ENCODE results near the gene PDZD2. TPM values are rescaled to one million over a fixed set of nuclear protein-coding genes. Genes with fewer than 3 reads are reported as not detected.
"Not testable (repeated sequence)": the region's sequence is repeated elsewhere in the genome, so short reads cannot be mapped to it uniquely, and the experiment has no call there.

The PDZD2 gene
- total and polyA plus RNA-seq, 2 experiments from 2014 or later, result 0.21 TPM; not detected in 1

DNA sequence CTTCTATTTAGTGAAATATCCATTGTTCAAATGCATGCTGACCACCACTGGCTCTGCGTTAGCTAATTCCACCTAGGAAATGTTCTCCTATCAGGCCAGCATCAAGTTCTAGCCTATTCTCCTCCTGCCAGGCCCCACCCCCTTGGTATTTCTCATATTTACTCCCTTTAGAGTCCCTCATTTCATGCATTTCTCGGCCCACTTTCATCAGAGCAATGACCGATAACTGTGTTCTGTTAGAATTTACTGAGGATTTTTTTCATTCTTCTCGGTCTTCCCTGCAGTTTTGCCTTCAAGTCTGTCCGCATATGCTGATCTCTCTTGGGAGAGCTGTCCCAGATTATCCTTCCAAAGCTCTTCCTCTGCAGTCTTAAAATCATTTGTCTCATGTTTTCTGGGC lies 391.8 kb downstream of the PDZD2 start:
- Histone ChIP-seq H3K27me3 (replicated peaks; ENCODE audit: insufficient read depth) (0 out of 2 replicates have a peak, but pooled peaks cover 7% of the 10 kb centered on the region), H2AFZ (no peak overlapping the region), H4K20me1 (ENCODE audit: insufficient read depth) (no peaks in the 10 kb centered on the region), H3K9ac (no peak overlapping the region), H3K4me2 (ENCODE audit: unreplicated experiment) (no peak overlapping the region), H3K9me2 (ENCODE audit: insufficient read depth) (no peaks in the 10 kb centered on the region), H3K4me3 (no peak overlapping the region), H3K4me1 (ENCODE audit: insufficient read depth) (peaks cover 54% of the 10 kb centered on the region), H3F3A (ENCODE audit: insufficient read depth) (peaks cover 67% of the 10 kb centered on the region), H3K9me3 (ENCODE audit: low read depth) (no peaks in the 10 kb centered on the region), H3K27ac (no peak overlapping the region), H3K79me2 (ENCODE audit: insufficient read depth) (no peaks in the 10 kb centered on the region), H3K36me3 (ENCODE audit: low read depth) (no peaks in the 10 kb centered on the region)
- no peak for DNase-seq
- in situ Hi-C loops (cut with MboI), result no loop called here
- 83 to 85% methylated on average over 5 of the region's 5 CpGs for WGBS, 2 experiments (ENCODE audit: low coverage in 1 of 2, low lambda C conversion rate in 2 of 2, missing lambda C conversion rate in 2 of 2)
- no peak for TF ChIP-seq EZH2phosphoT487 (IDR thresholded peaks at IDR 0.05; ENCODE audit: insufficient read depth, low read depth)
- no peak for TF ChIP-seq EZH2 (IDR thresholded peaks at IDR 0.05; ENCODE audit: insufficient read depth, poor library complexity, severe bottlenecking)

- no peak for TF ChIP-seq EZH2 (IDR thresholded peaks at IDR 0.05; ENCODE audit: insufficient read depth, poor library complexity, severe bottlenecking)
- no peaks in the 10 kb centered on the region for H3K36me3 ChIP-seq (ENCODE audit: low read depth)
- no peaks in the 10 kb centered on the region for H3K9me3 ChIP-seq (ENCODE audit: low read depth)
- H2AFZ ChIP-seq, result no peak overlapping the region
- no peak overlapping the region for H3K9ac ChIP-seq
- DNase-seq, result peak; percentile 69
- no peaks in the 10 kb centered on the region for H3K9me2 ChIP-seq (ENCODE audit: insufficient read depth)
- H4K20me1 ChIP-seq (ENCODE audit: insufficient read depth), result no peaks in the 10 kb centered on the region
- H3F3A ChIP-seq (ENCODE audit: insufficient read depth), result peaks cover 66% of the 10 kb centered on the region
- in situ Hi-C loops (cut with MboI), result no loop called here
- 45 to 47% methylated on average over 4 of the region's 4 CpGs for WGBS, 2 experiments (ENCODE audit: low coverage in 1 of 2, low lambda C conversion rate in 2 of 2, missing lambda C conversion rate in 2 of 2)
- no peak overlapping the region for H3K27ac ChIP-seq
- H3K4me1 ChIP-seq (ENCODE audit: insufficient read depth), result peaks cover 54% of the 10 kb centered on the region
- H3K4me3 ChIP-seq, result no peak overlapping the region
- no peaks in the 10 kb centered on the region for H3K79me2 ChIP-seq (ENCODE audit: insufficient read depth)
- H3K4me2 ChIP-seq (ENCODE audit: unreplicated experiment), result no peak overlapping the region
- H3K27me3 ChIP-seq (replicated peaks; ENCODE audit: insufficient read depth), result 0 out of 2 replicates have a peak, but pooled peaks cover 7% of the 10 kb centered on the region
These were observed 392.2 kb downstream of the PDZD2 start for GRCh38 chr5:32031089-32031488.

- no peak overlapping the region for H3K4me3 ChIP-seq
- H3K36me3 ChIP-seq (ENCODE audit: low read depth), result no peaks in the 10 kb centered on the region
- no peak overlapping the region for H3K4me2 ChIP-seq (ENCODE audit: unreplicated experiment)
- no peak overlapping the region for H2AFZ ChIP-seq
- peaks cover 25% of the 10 kb centered on the region for H3K27me3 ChIP-seq (replicated peaks; ENCODE audit: insufficient read depth)
- WGBS, 2 experiments (ENCODE audit: low coverage in 1 of 2, low lambda C conversion rate in 2 of 2, missing lambda C conversion rate in 2 of 2), result 72 to 89% methylated on average over 2 of the region's 2 CpGs
- TF ChIP-seq EZH2 (IDR thresholded peaks at IDR 0.05; ENCODE audit: insufficient read depth, poor library complexity, severe bottlenecking) (no peak), EZH2phosphoT487 (IDR thresholded peaks at IDR 0.05; ENCODE audit: insufficient read depth, low read depth) (no peak)
- no peaks in the 10 kb centered on the region for H3K4me1 ChIP-seq (ENCODE audit: insufficient read depth)
- H3K27ac ChIP-seq, result no peak overlapping the region
- H3K9me2 ChIP-seq (ENCODE audit: insufficient read depth), result no peaks in the 10 kb centered on the region
- H3K79me2 ChIP-seq (ENCODE audit: insufficient read depth), result no peaks in the 10 kb centered on the region
- H4K20me1 ChIP-seq (ENCODE audit: insufficient read depth), result no peaks in the 10 kb centered on the region
- H3K9me3 ChIP-seq (ENCODE audit: low read depth), result no peaks in the 10 kb centered on the region
- no peak overlapping the region for H3K9ac ChIP-seq
- DNase-seq, result no peak
- in situ Hi-C loops (cut with MboI), result no loop called here
- peaks cover under 1% of the 10 kb centered on the region; the same call in 1 of the 2 replicates for H3F3A ChIP-seq (ENCODE audit: insufficient read depth)
These were observed 399.6 kb downstream of the PDZD2 start for GRCh38 chr5:32038523-32038922.

DNA sequence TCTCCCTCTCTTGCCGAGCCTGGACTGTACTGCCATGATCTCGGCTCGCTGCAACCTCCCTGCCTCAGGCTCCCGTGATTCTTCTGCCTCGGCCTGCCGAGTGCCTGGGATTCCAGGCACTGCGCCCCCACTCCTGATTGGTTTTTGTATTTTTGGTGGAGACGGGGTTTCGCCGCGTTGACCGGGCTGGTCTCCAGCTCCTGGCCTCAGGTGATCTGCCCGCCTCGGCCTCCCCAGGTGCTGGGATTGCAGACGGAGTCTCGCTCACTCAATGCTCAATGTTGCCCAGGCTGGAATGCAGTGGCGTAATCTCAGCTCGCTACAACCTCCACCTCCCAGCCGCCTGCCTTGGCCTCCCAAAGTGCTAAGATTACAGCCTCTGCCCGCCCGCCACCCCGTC lies 400.2 kb downstream of the PDZD2 start:
- H3K79me2 ChIP-seq (ENCODE audit: insufficient read depth); H3K36me3 ChIP-seq (ENCODE audit: low read depth); in situ Hi-C loops (cut with MboI); H3K9me2 ChIP-seq (ENCODE audit: insufficient read depth); H3K4me2 ChIP-seq (ENCODE audit: unreplicated experiment); H3K27ac ChIP-seq; H4K20me1 ChIP-seq (ENCODE audit: insufficient read depth); H3K4me1 ChIP-seq (ENCODE audit: insufficient read depth); H3F3A ChIP-seq (ENCODE audit: insufficient read depth); H3K9me3 ChIP-seq (ENCODE audit: low read depth); H3K4me3 ChIP-seq; H3K9ac ChIP-seq; DNase-seq; H2AFZ ChIP-seq: not testable (repeated sequence)
- 94% methylated on average over 15 to 22 of the region's 22 CpGs for WGBS, 2 experiments (ENCODE audit: low coverage in 1 of 2, low lambda C conversion rate in 2 of 2, missing lambda C conversion rate in 2 of 2)
- H3K27me3 ChIP-seq (replicated peaks; ENCODE audit: insufficient read depth), result peaks cover 29% of the 10 kb centered on the region

DNA sequence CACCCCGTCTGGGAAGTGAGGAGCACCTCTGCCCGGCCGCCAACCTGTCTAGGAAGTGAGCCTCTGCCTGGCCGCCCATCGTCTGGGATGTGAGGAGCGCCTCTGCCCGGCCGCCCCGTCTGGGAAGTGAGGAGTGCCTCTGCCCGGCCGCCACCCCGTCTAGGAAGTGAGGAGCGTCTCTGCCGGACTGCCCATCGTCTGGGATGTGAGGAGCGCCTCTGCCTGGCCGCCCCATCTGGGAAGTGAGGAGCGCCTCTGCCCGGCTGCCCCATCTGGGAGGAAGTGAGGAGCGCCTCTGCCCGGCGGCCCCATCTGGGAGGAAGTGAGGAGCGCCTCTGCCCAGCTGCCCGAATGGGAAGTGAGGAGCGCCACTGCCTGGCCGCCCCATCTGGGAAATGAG lies 400.7 kb downstream of the PDZD2 start:
- H3K9me3 ChIP-seq (ENCODE audit: low read depth); H3K36me3 ChIP-seq (ENCODE audit: low read depth); H3K27ac ChIP-seq; H2AFZ ChIP-seq; H4K20me1 ChIP-seq (ENCODE audit: insufficient read depth); DNase-seq; H3K9ac ChIP-seq; H3K4me2 ChIP-seq (ENCODE audit: unreplicated experiment); in situ Hi-C loops (cut with MboI); H3K4me3 ChIP-seq; H3K9me2 ChIP-seq (ENCODE audit: insufficient read depth); H3K79me2 ChIP-seq (ENCODE audit: insufficient read depth); H3K4me1 ChIP-seq (ENCODE audit: insufficient read depth); H3F3A ChIP-seq (ENCODE audit: insufficient read depth): not testable (repeated sequence)
- peaks cover 30% of the 10 kb centered on the region for H3K27me3 ChIP-seq (replicated peaks; ENCODE audit: insufficient read depth)
- WGBS, 2 experiments (ENCODE audit: low coverage in 1 of 2, low lambda C conversion rate in 2 of 2, missing lambda C conversion rate in 2 of 2), result 85 to 94% methylated on average over 4 to 26 of the region's 26 CpGs

GRCh38 chr5:32040181-32040695 lies 401.3 kb downstream of the PDZD2 start:
- H3K4me1 ChIP-seq (ENCODE audit: insufficient read depth); H3K79me2 ChIP-seq (ENCODE audit: insufficient read depth); H3K4me2 ChIP-seq (ENCODE audit: unreplicated experiment); H4K20me1 ChIP-seq (ENCODE audit: insufficient read depth); H3K9me3 ChIP-seq (ENCODE audit: low read depth); in situ Hi-C loops (cut with MboI); H3F3A ChIP-seq (ENCODE audit: insufficient read depth); H3K4me3 ChIP-seq; H3K9me2 ChIP-seq (ENCODE audit: insufficient read depth); DNase-seq; H3K9ac ChIP-seq; H3K36me3 ChIP-seq (ENCODE audit: low read depth); H3K27ac ChIP-seq; H2AFZ ChIP-seq: not testable (repeated sequence)
- H3K27me3 ChIP-seq (replicated peaks; ENCODE audit: insufficient read depth), result peaks cover 24% of the 10 kb centered on the region
- WGBS, 2 experiments (ENCODE audit: low coverage in 1 of 2, low lambda C conversion rate in 2 of 2, missing lambda C conversion rate in 2 of 2), result 82 to 97% methylated on average over 6 to 31 of the region's 31 CpGs
